Measurements from ENCODE around the gene ZNF892. TPM values are rescaled to one million over a fixed set of nuclear protein-coding genes. Genes with fewer than 3 reads are reported as not detected.
A peak's percentile ranks its signal among the peaks of the same experiment; 100 is the strongest.

ZNF892 gene
- total and polyA plus RNA-seq, 2 of the 13 experiments (the other 11 are each of a cell fraction or from before 2014, with no cell fraction given), result not detected

DNA sequence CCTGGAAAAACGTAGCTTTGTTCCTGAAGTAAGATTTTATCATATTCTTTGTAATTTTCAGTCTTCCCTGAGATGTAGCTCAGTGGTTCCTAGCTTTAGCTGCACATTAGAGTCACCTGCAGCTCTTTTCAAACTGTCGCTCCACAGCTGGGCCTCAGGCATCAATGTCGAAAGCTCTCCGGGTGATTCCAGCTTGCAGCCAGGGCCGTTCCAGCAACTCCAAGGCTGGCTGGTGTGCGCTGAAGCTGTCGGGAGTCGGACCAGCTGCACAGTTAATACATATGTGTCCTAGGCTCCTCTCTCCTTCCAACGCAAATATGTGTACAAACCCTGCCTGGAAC is 42.3 kb upstream of the ZNF892 start (continued):
- 0 out of 2 replicates have a peak, but pooled peaks have one; percentile 19 for TF ChIP-seq PBX3 (CRISPR knock-in tag; IDR thresholded peaks at IDR 0.05; ENCODE audit: borderline replicate concordance)
- TF ChIP-seq, protein P1, sequence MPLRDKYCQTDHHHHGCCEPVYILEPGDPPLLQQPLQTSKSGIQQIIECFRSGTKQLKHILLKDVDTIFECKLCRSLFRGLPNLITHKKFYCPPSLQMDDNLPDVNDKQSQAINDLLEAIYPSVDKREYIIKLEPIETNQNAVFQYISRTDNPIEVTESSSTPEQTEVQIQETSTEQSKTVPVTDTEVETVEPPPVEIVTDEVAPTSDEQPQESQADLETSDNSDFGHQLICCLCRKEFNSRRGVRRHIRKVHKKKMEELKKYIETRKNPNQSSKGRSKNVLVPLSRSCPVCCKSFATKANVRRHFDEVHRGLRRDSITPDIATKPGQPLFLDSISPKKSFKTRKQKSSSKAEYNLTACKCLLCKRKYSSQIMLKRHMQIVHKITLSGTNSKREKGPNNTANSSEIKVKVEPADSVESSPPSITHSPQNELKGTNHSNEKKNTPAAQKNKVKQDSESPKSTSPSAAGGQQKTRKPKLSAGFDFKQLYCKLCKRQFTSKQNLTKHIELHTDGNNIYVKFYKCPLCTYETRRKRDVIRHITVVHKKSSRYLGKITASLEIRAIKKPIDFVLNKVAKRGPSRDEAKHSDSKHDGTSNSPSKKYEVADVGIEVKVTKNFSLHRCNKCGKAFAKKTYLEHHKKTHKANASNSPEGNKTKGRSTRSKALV (CRISPR knock-in tag; IDR thresholded peaks at IDR 0.05), result peak; percentile 37; the same call in 1 of the 2 replicates
- no peak for TF ChIP-seq ZNF136 (CRISPR knock-in tag; IDR thresholded peaks at IDR 0.05; ENCODE audit: low read depth)
- 0 out of 2 replicates have a peak, but pooled peaks have one; percentile 24 for TF ChIP-seq ZNF83 (CRISPR knock-in tag; IDR thresholded peaks at IDR 0.05; ENCODE audit: borderline replicate concordance)
- TF ChIP-seq ZNF841 (CRISPR knock-in tag; IDR thresholded peaks at IDR 0.05; ENCODE audit: borderline replicate concordance), result 0 out of 2 replicates have a peak, but pooled peaks have one; percentile 17
- 0 out of 2 replicates have a peak, but pooled peaks have one; percentile 15 for TF ChIP-seq MLXIP (CRISPR knock-in tag; IDR thresholded peaks at IDR 0.05; ENCODE audit: borderline replicate concordance)
- 0 out of 2 replicates have a peak, but pooled peaks have one; percentile 9 for TF ChIP-seq ZNF672 (CRISPR knock-in tag; IDR thresholded peaks at IDR 0.05)
- 0 out of 2 replicates have a peak, but pooled peaks have one; percentile 21 for TF ChIP-seq ZNF558 (CRISPR knock-in tag; IDR thresholded peaks at IDR 0.05; ENCODE audit: borderline replicate concordance)
- peak; percentile 24; the same call in 1 of the 2 replicates for TF ChIP-seq MXD1 (CRISPR knock-in tag; IDR thresholded peaks at IDR 0.05)
- 0 out of 2 replicates have a peak, but pooled peaks have one; percentile 58 for TF ChIP-seq GZF1 (CRISPR knock-in tag; IDR thresholded peaks at IDR 0.05)
- TF ChIP-seq ZNF530 (CRISPR knock-in tag; IDR thresholded peaks at IDR 0.05; ENCODE audit: low read depth), result 0 out of 2 replicates have a peak, but pooled peaks have one; percentile 50
- TF ChIP-seq, protein P2, sequence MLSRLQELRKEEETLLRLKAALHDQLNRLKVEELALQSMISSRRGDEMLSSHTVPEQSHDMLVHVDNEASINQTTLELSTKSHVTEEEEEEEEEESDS (CRISPR knock-in tag; IDR thresholded peaks at IDR 0.05; ENCODE audit: borderline replicate concordance), result 0 out of 2 replicates have a peak, but pooled peaks have one; percentile 37
- no peak for TF ChIP-seq SRSF4 (IDR thresholded peaks at IDR 0.05; ENCODE audit: low read depth, low read length, poor library complexity, severe bottlenecking)
- no peak for TF ChIP-seq DR1 (CRISPR knock-in tag; IDR thresholded peaks at IDR 0.05)
- TF ChIP-seq NCOA2 (CRISPR knock-in tag; IDR thresholded peaks at IDR 0.05), result no peak
- no peak for TF ChIP-seq CHD4 (IDR thresholded peaks at IDR 0.05; ENCODE audit: borderline replicate concordance, low read length)
- TF ChIP-seq BHLHE40 (IDR thresholded peaks at IDR 0.05; ENCODE audit: low read length), result 0 out of 2 replicates have a peak, but pooled peaks have one; percentile 2
- peak; percentile 61; the same call in 1 of the 2 replicates for TF ChIP-seq GLI4 (CRISPR knock-in tag; IDR thresholded peaks at IDR 0.05; ENCODE audit: borderline replicate concordance)
- TF ChIP-seq RXRA (CRISPR knock-in tag; IDR thresholded peaks at IDR 0.05), result no peak
